HEK293T (cell line): Measurements from ENCODE around the gene BMP7.

ENCODE experiments used
- BHLHE40 ChIP-seq: fragments of 450-650 bp; IDR thresholded peaks from 2 replicates; pipeline ENCODE4 v1.6.1; 2016; ENCODE audit warnings: mild to moderate bottlenecking, moderate library complexity, borderline replicate concordance
- CTBP1 ChIP-seq: fragments of 450-650 bp; IDR thresholded peaks from 2 replicates; pipeline ENCODE4 v1.6.1; 2016; ENCODE audit warnings: borderline replicate concordance
- ELF4 ChIP-seq: fragments of 450-650 bp; IDR thresholded peaks from 2 replicates; pipeline ENCODE4 v1.6.1; 2017; ENCODE audit warnings: antibody characterized with exemption
- FOXA1 ChIP-seq: fragments of 450-650 bp; IDR thresholded peaks from 2 replicates; pipeline ENCODE4 v1.6.1; 2016; ENCODE audit warnings: mild to moderate bottlenecking
- FOXM1 ChIP-seq: fragments of 450-650 bp; IDR thresholded peaks from 2 replicates; pipeline ENCODE4 v1.6.1; 2017; ENCODE audit warnings: mild to moderate bottlenecking, borderline replicate concordance
- HDGF ChIP-seq: fragments of 450-650 bp; IDR thresholded peaks from 2 replicates; pipeline ENCODE4 v1.6.1; 2017; ENCODE audit warnings: antibody characterized with exemption, borderline replicate concordance
- LEF1 ChIP-seq: fragments of 450-650 bp; IDR thresholded peaks from 2 replicates; pipeline ENCODE4 v1.6.1; 2017; ENCODE audit warnings: mild to moderate bottlenecking, borderline replicate concordance
- NFRKB ChIP-seq: fragments of 450-650 bp; IDR thresholded peaks from 2 replicates; pipeline ENCODE4 v1.6.1; 2016; ENCODE audit warnings: mild to moderate bottlenecking, moderate library complexity
- PKNOX1 ChIP-seq: fragments of 450-650 bp; IDR thresholded peaks from 2 replicates; pipeline ENCODE4 v1.6.1; 2016
- SP1 ChIP-seq: fragments of 450-650 bp; IDR thresholded peaks from 2 replicates; pipeline ENCODE4 v1.6.1; 2017
- TARDBP ChIP-seq: fragments of 450-650 bp; IDR thresholded peaks from 2 replicates; pipeline ENCODE4 v1.6.1; 2016

GRCh38 chr20:57118964-57119363 is 147.5 kb downstream of the BMP7 start:
- no peak for TF ChIP-seq ELF4
- TF ChIP-seq FOXA1 = no peak
- TF ChIP-seq TARDBP = no peak
- no peak for TF ChIP-seq BHLHE40
- no peak for TF ChIP-seq FOXM1
- TF ChIP-seq CTBP1 = no peak
- TF ChIP-seq HDGF = no peak
- no peak for TF ChIP-seq LEF1
- no peak for TF ChIP-seq SP1
- TF ChIP-seq PKNOX1 = no peak
- no peak for TF ChIP-seq NFRKB
